SIG-M5 (cell line): ENCODE results near the gene SEMA4D.
"Not testable (repeated sequence)": the region's sequence is repeated elsewhere in the genome, so short reads cannot be mapped to it uniquely, and the experiment has no call there.

ENCODE experiments used
- DNase-seq: peaks from one replicate; lab custom pipeline; 2025; lab: John Stamatoyannopoulos, UW

The SEMA4D gene

GRCh38 chr9:89352874-89353649 is 144.9 kb downstream of the SEMA4D start:
- no peak for DNase-seq

GRCh38 chr9:89352451-89352850 is 145.5 kb downstream of the SEMA4D start:
- DNase-seq = no peak

- DNase-seq = no peak
Measured at GRCh38 chr9:89351584-89352300, 146.2 kb downstream of the SEMA4D start.

- DNase-seq = no peak
Measured at GRCh38 chr9:89350988-89351557, 146.8 kb downstream of the SEMA4D start.

GRCh38 chr9:89349607-89350006 is 148.3 kb downstream of the SEMA4D start:
- no peak for DNase-seq

- DNase-seq = no peak
Measured at GRCh38 chr9:89347651-89348050, 150.3 kb downstream of the SEMA4D start.

DNA sequence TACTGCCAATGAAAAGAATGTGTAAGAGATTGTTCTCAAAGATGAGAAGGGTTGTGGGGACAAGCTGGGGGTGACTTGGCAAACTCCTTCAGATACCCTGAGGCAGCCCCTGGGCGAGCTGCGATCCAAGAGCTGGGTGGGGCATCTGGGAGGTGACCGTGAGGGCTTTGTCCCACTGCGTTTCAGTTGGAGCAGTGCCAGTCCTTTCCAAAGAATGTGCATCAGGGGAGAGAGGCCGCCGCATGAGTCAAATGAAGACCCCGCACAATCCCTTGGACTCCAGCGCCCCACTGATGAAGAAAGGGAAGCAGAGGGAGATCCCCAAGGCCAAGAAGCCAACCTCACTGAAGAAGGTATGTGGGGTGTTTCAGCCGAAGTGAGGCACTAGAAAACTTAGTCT is 151.2 kb downstream of the SEMA4D start:
- DNase-seq = no peak

GRCh38 chr9:89345476-89345875 is 152.4 kb downstream of the SEMA4D start:
- DNase-seq = no peak

GRCh38 chr9:89343812-89344211 is 154.1 kb downstream of the SEMA4D start:
- DNase-seq = not testable (repeated sequence)

- DNase-seq = no peak
Measured at GRCh38 chr9:89342948-89343347, 155.0 kb downstream of the SEMA4D start.

DNA sequence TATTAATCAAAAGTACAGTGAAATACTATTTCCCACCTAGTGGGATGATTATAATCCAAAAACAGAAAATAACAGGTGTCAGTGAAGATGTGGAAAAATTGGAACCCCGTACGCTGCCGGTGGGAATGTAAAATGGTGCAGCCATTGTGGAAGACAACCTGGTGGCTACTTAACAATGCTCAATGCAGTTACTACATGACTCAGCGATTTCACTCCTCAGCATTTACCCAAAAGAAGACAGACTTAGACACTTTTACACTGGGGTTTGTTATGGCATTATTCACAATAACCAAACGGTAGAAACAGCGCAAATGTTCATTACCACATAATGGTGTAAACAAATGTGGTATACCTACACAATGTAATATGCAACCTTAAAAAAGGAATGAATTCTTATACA is 155.7 kb downstream of the SEMA4D start:
- DNase-seq = no peak

- no peak for DNase-seq
Measured at GRCh38 chr9:89340332-89340731, 157.6 kb downstream of the SEMA4D start.

GRCh38 chr9:89339807-89340206 is 158.1 kb downstream of the SEMA4D start:
- no peak for DNase-seq

DNA sequence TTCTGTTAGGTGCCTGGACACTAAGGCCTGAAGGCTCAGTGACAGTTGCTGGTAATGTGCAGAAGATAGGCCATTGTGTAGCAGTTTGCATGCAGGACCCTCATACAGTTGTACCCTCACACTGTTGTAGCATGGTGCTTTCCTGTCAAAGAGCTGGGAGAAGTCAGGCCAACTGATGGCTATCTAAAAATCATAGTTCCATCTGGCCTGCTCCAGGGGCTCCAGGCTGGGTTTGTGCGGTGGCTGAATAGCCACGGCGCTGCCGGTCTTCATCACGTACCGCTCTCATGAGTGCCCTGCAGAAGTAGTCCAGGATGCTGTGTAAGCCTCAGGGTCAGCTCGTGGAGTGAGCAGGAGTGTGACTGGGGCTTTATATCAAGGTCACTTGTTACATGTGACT is 167.4 kb downstream of the SEMA4D start:
- no peak for DNase-seq

- DNase-seq = no peak
Measured at GRCh38 chr9:89329917-89330316, 168.0 kb downstream of the SEMA4D start.

DNA sequence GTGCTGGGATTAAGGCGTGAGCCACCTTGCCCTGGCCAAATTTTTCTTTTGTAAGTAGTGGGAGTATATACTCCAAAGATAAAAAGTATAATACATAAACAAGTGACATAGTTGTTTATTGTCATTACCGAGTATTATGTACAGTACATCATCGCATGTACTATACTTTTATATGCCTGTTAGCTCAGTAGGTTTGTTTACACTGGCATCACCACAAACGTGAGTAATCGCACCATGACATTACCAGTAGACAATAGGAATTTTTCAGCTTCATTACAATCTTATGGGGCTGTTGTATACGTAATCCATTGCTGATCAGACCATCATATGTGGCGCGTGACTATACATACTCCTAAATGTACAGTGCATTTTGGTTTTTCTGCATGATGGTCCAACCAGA is 169.8 kb downstream of the SEMA4D start:
- no peak for DNase-seq

DNA sequence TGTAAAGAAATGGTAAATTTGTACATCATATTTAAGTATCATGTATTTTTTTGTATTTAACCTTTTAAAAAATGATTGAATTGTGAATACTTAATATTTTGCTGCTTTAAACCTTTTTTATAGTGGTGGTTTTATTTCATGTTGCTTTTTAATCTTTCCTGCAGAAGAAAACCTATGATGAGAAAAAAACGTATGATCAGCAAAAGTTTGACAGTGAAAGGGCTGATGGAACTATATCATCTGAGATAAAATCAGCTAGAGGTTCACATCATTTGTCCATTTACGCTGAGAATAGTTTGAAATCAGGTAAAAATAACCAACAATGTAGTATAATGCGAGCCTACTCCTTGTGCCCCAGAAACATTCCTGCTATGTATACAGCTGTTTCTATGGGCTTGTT is 172.2 kb downstream of the SEMA4D start:
- no peak for DNase-seq

- no peak for DNase-seq
Measured at GRCh38 chr9:89323390-89323789, 174.5 kb downstream of the SEMA4D start.

DNA sequence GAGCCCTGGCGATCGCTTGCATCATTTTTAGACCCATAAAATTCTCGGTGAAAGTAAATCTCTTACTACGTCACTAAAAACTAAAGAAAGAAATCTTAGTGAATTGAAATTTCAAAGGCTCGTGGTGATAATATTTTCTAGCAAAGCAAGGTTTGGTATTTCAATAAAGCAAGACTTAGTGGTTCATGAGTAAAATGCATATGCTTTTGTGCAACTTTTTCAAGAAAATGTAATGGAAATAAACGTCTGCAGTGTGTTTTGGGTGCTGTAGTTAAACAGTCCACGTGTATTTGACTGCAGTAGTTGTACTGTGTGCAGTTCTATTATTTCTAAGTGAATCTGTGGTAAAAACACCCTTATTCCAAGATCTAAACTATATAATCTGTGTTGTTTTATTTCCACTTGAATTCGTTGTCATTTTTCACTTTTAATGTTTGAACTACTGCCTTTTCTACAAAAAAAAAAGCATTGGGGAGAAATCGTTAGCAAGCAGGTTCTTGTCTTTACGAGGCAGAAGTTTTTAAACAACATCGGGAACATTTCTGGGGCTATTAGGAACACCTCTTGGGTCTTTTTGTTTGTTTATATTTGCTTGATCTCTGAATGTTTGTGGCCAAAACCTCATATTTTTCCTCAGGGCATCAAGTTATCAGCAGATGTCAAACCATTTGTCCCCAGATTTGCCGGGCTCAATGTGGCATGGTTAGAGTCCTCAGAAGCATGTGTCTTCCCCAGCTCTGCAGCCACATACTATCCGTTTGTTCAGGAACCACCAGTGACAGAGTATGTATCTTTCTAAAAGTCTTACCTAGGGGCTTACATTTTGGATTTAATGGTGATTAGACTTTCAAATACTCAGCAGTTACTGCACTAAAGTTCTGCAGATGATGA is 178.7 kb downstream of the SEMA4D start:
- no peak for DNase-seq

DNA sequence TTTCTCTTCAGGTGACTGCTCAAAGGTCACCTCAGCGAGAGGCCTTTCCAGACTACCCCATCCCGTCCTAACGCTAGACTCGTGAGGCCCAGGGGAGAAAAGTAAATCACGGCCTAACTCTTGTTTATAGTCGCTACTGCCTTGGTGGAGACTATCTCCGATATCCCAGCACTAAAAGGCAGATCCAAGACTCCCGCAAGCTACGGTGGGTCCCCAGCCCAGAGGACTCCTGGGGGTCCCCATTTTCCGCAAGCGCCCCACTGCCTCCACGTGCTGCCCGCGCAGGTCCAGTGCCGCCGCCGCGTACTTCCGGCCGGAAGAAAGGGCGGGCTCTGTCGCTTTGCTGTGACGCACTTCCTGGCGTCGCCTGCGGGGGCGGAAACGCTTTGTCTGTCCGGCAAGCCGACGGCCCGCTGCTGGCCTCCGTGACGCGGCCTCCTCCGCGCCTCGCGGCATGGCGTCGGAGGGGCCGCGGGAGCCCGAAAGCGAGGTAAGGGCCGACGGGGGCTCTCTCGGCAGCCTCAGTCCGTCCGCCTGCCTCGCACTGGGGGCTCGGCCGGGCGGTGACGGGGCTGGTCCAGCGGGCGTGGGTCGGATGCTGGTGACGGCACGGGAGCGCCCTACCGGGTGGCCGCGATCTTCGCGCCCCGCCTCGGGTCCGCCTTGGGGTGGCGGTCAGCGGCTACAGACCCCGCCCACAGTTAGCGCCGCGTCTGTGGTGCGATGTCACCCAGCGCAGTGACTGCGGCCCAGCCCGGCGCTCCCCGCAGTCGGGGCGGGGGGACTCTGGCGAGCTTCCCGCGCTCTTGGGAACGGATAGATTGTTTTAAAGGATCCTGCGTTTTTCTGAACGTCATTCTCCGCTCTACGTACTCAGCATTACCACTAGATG is 179.5 kb downstream of the SEMA4D start, which contains the start of gene SECISBP2:
SECISBP2 (plus strand) TSS at position 378 of the 892 bp plus-strand sequence; CDS start at position 455, 77 bp downstream.
- peak; percentile 76 for DNase-seq

DNA sequence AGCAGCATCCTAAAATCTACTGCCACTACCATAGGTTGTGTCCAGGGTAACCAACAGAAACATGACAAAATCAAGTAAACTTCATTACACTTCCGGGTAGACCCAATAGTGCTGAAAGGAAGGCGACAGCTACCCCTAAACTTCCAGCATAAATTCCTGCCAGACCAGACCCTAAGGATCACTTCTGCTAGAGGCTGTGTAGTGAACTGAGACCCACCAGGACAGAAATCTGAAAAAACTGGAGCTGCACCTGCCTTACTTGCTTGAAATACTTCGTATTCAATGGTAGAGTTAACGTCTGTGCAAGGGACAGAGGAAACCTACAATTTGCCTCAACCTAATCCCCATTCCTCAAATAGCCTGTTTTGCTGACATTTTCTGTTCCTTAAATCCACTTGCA is 180.6 kb downstream of the SEMA4D start:
- no peak for DNase-seq
